K562 (cell line): ENCODE data around the gene MDC1. TPM values are rescaled to one million over a fixed set of nuclear protein-coding genes. Genes with fewer than 3 reads are reported as not detected.

Experiments used
- ARNT ChIP-seq, 2 experiments: fragments of 450-650 bp; IDR thresholded peaks; 2 replicates each; pipeline ENCODE4 v1.6.1; 2016; ENCODE audit warnings: mild to moderate bottlenecking in 1 of 2
- BRF1 ChIP-seq: IDR thresholded peaks from 3 replicates; pipeline ENCODE4 v1.6.1; 2011; ENCODE audit warnings: borderline replicate concordance, mild to moderate bottlenecking; ENCODE audit not compliant: insufficient read length; ENCODE audit errors: extremely low read depth
- CREB5 ChIP-seq: fragments of 250-450 bp; sonication (Bioruptor Pico); IDR thresholded peaks from 2 replicates; pipeline ENCODE4 v1.5.0; 2020; ENCODE audit warnings: mild to moderate bottlenecking
- EZH2 ChIP-seq: IDR thresholded peaks from 2 replicates; pipeline ENCODE4 v1.6.1; 2012; ENCODE audit warnings: low read depth, mild to moderate bottlenecking, inconsistent platforms, low read length, borderline replicate concordance
- HNRNPUL1 ChIP-seq: fragments of 200-400 bp; formaldehyde crosslinking; IDR thresholded peaks from 2 replicates; pipeline ENCODE4 v1.6.1; 2017; ENCODE audit warnings: low read length
- KAT2B ChIP-seq: IDR thresholded peaks from one replicate; pipeline ENCODE4 v1.6.1; 2012; ENCODE audit warnings: low read depth, mild to moderate bottlenecking, control low read depth, inconsistent platforms, low read length, moderate library complexity
- MTA3 ChIP-seq: fragments of 450-650 bp; formaldehyde crosslinking; IDR thresholded peaks from 2 replicates; pipeline ENCODE4 v1.6.1; 2017; ENCODE audit warnings: mild to moderate bottlenecking, borderline replicate concordance
- NFIC ChIP-seq: fragments of 450-650 bp; IDR thresholded peaks from 2 replicates; pipeline ENCODE4 v1.6.1; 2017; ENCODE audit warnings: mild to moderate bottlenecking, inconsistent platforms
- PHB2 ChIP-seq: fragments of 450-650 bp; IDR thresholded peaks from 2 replicates; pipeline ENCODE4 v1.6.1; 2017; ENCODE audit warnings: low read depth
- RBBP5 ChIP-seq: fragments of 200-600 bp; sonication (generic); IDR thresholded peaks from 2 replicates; pipeline ENCODE4 v1.6.1; 2012; ENCODE audit warnings: borderline replicate concordance, mild to moderate bottlenecking, low read length, control low read depth, inconsistent platforms; ENCODE audit not compliant: insufficient read depth, poor library complexity, severe bottlenecking
- RBM39 ChIP-seq: fragments of 200-400 bp; formaldehyde crosslinking; optimal IDR thresholded peaks from 2 replicates; pipeline ENCODE3; 2018; ENCODE audit warnings: low read depth, low read length
- SAP30 ChIP-seq: fragments of 200-600 bp; sonication (generic); IDR thresholded peaks from 2 replicates; pipeline ENCODE4 v1.6.1; 2012; ENCODE audit warnings: borderline replicate concordance, low read depth, mild to moderate bottlenecking, moderate library complexity, low read length, control low read depth, inconsistent platforms; ENCODE audit not compliant: insufficient read depth, poor library complexity, severe bottlenecking
- SIX5 ChIP-seq, 2 experiments: IDR thresholded peaks; 2 replicates each; pipeline ENCODE4 v1.6.1; 2011; ENCODE audit warnings: low read length in 2 of 2, borderline replicate concordance in 1 of 2, low read depth in 1 of 2, mild to moderate bottlenecking in 1 of 2, moderate library complexity in 1 of 2; ENCODE audit not compliant: insufficient read depth in 1 of 2
- STAT5A ChIP-seq: IDR thresholded peaks from 2 replicates; pipeline ENCODE4 v1.6.1; 2012; ENCODE audit warnings: low read length, inconsistent platforms, borderline replicate concordance
- THAP12 ChIP-seq: fragments of 250-450 bp; sonication (Bioruptor Pico); IDR thresholded peaks from 2 replicates; pipeline ENCODE4 v1.9.0; 2021; ENCODE audit warnings: mild to moderate bottlenecking, inconsistent platforms
- THRB ChIP-seq: fragments of 450-650 bp; formaldehyde crosslinking; conservative IDR thresholded peaks from 2 replicates; pipeline ENCODE4 v1.4.0; 2022; ENCODE audit warnings: mild to moderate bottlenecking, missing genetic modification characterization
- VEZF1 ChIP-seq: fragments of 200-800 bp; sonication (Bioruptor generic); IDR thresholded peaks from 2 replicates; pipeline ENCODE4 v1.6.1; 2017; ENCODE audit warnings: missing genetic modification characterization, missing compliant biosample characterization
- ZFPM2 ChIP-seq: fragments of 250-450 bp; sonication (Bioruptor Pico); IDR thresholded peaks from 2 replicates; pipeline ENCODE4 v1.5.1; 2022; ENCODE audit warnings: mild to moderate bottlenecking
- ZNF165 ChIP-seq: fragments of 250-450 bp; sonication (Bioruptor Pico); IDR thresholded peaks from 2 replicates; pipeline ENCODE4 v1.4.0; 2020; ENCODE audit warnings: borderline replicate concordance
- ZNF263 ChIP-seq: sonication (generic); formaldehyde crosslinking; IDR thresholded peaks from 2 replicates; pipeline ENCODE4 v1.8.0; 2022; ENCODE audit warnings: mild to moderate bottlenecking, missing genetic modification reagents, borderline replicate concordance
- polyA plus RNA-seq, 8 experiments: library from polyadenylated mRNA; depleted of rRNA in 4 of 8; stranded (reverse) in 5 of 8; unstranded in 3 of 8; fragments of >200 nt; fragmentation: Nextera tagmentation in 2 of 8; fragmentation: Illumina TruSeq in 1 of 8; extraction: Ambion mirVana in 2 of 8; extraction: Trizol in 1 of 8; gene quantifications; 2 replicates each; pipeline versions ENCODE4 v1.2.1 to v1.2.3, GENCODE V29; 2011 to 2014; ENCODE audit warnings: inconsistent platforms in 1 of 8, missing spikeins in 1 of 8
- total RNA-seq, 7 experiments: library from RNA; depleted of rRNA in 6 of 7; stranded (reverse); fragments of >200 nt in 6 of 7; fragmentation: Illumina TruSeq in 2 of 7; extraction: Trizol in 2 of 7; gene quantifications; 2 replicates each; pipeline versions ENCODE4 v1.2.1 to v1.2.3, GENCODE V29; 2011 to 2021; ENCODE audit warnings: low replicate concordance in 1 of 7

The MDC1 gene
- total and polyA plus RNA-seq, 9 of the 15 experiments (the other 6 are each of a cell fraction or from before 2014, with no cell fraction given), result 8.2 to 114 (median 20.0) TPM

- TF ChIP-seq THRB (CRISPR knock-in tag) (peak; percentile 32), KAT2B (no peak), ZNF263 (CRISPR knock-in tag) (peak; percentile 100), SAP30 (peak; percentile 33), PHB2 (0 out of 2 replicates have a peak, but pooled peaks have one; percentile 24), ARNT (IDR thresholded peaks at IDR 0.05) (no peak; a peak in 1 of 4 replicates), THAP12 (0 out of 2 replicates have a peak, but pooled peaks have one; percentile 33), ZNF165 (CRISPR knock-in tag) (no peak), STAT5A (peak; percentile 41; the same call in 1 of the 2 replicates), EZH2 (no peak), HNRNPUL1 (no peak), MTA3 (peak; percentile 95), VEZF1 (CRISPR knock-in tag) (peak; percentile 64; the same call in 1 of the 2 replicates), NFIC (peak; percentile 60; the same call in 1 of the 2 replicates), RBBP5 (no peak), SIX5 (IDR thresholded peaks at IDR 0.05; ENCODE audit: borderline replicate concordance in 1 of 2, insufficient read depth in 1 of 2, low read depth in 1 of 2, low read length in 2 of 2) (no peak), BRF1 (no peak), CREB5 (CRISPR knock-in tag) (peak; percentile 64; the same call in 1 of the 2 replicates), ZFPM2 (CRISPR knock-in tag) (0 out of 2 replicates have a peak, but pooled peaks have one; percentile 4), RBM39 (peak; percentile 65)
These were observed 30.0 kb downstream of the MDC1 start (continued) for GRCh38 chr6:30686908-30687658.
